IMR-90 (cell line): ENCODE results near the gene BMERB1. TPM values are rescaled to one million over a fixed set of nuclear protein-coding genes. Genes with fewer than 3 reads are reported as not detected.

ENCODE experiments used
- ATAC-seq: fragments of 200-7000 bp; cut with Tn5 transposase; 2 replicates; pipeline ENCODE4 v1.9.1; 2020; ENCODE audit warnings: low read depth, mild to moderate bottlenecking, moderate library complexity
- BruUV-seq: library from RNA; stranded (reverse); fragments of 400-500 nt; replicated peaks from 2 replicates; lab custom pipeline; 2021; lab: Mats Ljungman, UMichigan
- CTCF ChIA-PET: fragments of 300-600 bp; formaldehyde crosslinking; extraction: SDS; loops from one replicate; lab custom pipeline; 2021; ENCODE audit warnings: antibody characterized with exemption; lab: Yijun Ruan, JAX
- POLR2A ChIA-PET: fragments of 300-600 bp; sonication (Branson Sonifier 250); formaldehyde crosslinking; loops from one replicate; lab custom pipeline; 2022; ENCODE audit warnings: antibody characterized with exemption; ENCODE audit not compliant: unreplicated experiment; lab: Charles Lee
- DNase-seq: peaks from one replicate; pipeline ENCODE4 v3.0.0; 2013
- H2AFZ ChIP-seq: replicated peaks from 2 replicates; pipeline ENCODE3; 2013; ENCODE audit warnings: low read length, mild to moderate bottlenecking; ENCODE audit not compliant: poor library complexity
- H2AK5ac ChIP-seq: 2 replicates; pipeline ENCODE4 v1.6.1; 2013; ENCODE audit warnings: low read depth, low read length, inconsistent platforms
- H2AK9ac ChIP-seq: replicated peaks from 2 replicates; pipeline ENCODE3; 2013; ENCODE audit warnings: mild to moderate bottlenecking, low read depth, low read length, moderate library complexity; ENCODE audit not compliant: poor library complexity
- H2BK120ac ChIP-seq: 2 replicates; pipeline ENCODE4 v1.6.1; 2013; ENCODE audit warnings: low read depth, low read length, inconsistent platforms
- H2BK15ac ChIP-seq: 3 replicates; pipeline ENCODE4 v1.6.1; 2013; ENCODE audit warnings: low read depth, low read length, inconsistent platforms
- H2BK20ac ChIP-seq: 2 replicates; pipeline ENCODE4 v1.6.1; 2013; ENCODE audit warnings: low read depth, mild to moderate bottlenecking, inconsistent platforms, low read length, moderate library complexity
- H2BK5ac ChIP-seq: 2 replicates; pipeline ENCODE4 v1.6.1; 2013; ENCODE audit warnings: mild to moderate bottlenecking, low read depth, low read length, inconsistent platforms; ENCODE audit not compliant: poor library complexity, severe bottlenecking
- H3K14ac ChIP-seq: replicated peaks from 2 replicates; pipeline ENCODE4 v1.6.1; 2013; ENCODE audit warnings: low read depth, low read length, inconsistent platforms
- H3K18ac ChIP-seq: 2 replicates; pipeline ENCODE4 v1.6.1; 2013; ENCODE audit warnings: low read depth, low read length, control low read depth
- H3K23ac ChIP-seq: 2 replicates; pipeline ENCODE4 v1.6.1; 2013; ENCODE audit warnings: low read depth, low read length, inconsistent platforms
- H3K27ac ChIP-seq: 2 replicates; pipeline ENCODE4 v1.5.1; 2013; ENCODE audit warnings: mild to moderate bottlenecking, control low read depth, low read length; ENCODE audit not compliant: insufficient read depth
- H3K27me3 ChIP-seq: 2 replicates; pipeline ENCODE4 v1.6.1; 2013; ENCODE audit warnings: low read length; ENCODE audit not compliant: control insufficient read depth, insufficient read depth
- H3K36me3 ChIP-seq: 2 replicates; pipeline ENCODE4 v1.6.1; 2013; ENCODE audit warnings: low read length, mixed read lengths; ENCODE audit not compliant: control insufficient read depth, insufficient read depth
- H3K4ac ChIP-seq: 2 replicates; pipeline ENCODE4 v1.6.1; 2013; ENCODE audit warnings: low read depth, low read length, inconsistent platforms
- H3K4me1 ChIP-seq: 2 replicates; pipeline ENCODE4 v1.6.1; 2013; ENCODE audit warnings: low read length, mixed read lengths; ENCODE audit not compliant: control insufficient read depth, insufficient read depth
- H3K4me2 ChIP-seq: 2 replicates; pipeline ENCODE4 v1.6.1; 2013; ENCODE audit warnings: low read depth, mild to moderate bottlenecking, control low read depth, low read length, moderate library complexity
- H3K4me3 ChIP-seq: 2 replicates; pipeline ENCODE4 v1.5.1; 2013; ENCODE audit warnings: low read depth, mild to moderate bottlenecking, control low read depth, low read length, moderate library complexity; ENCODE audit not compliant: insufficient read depth
- H3K56ac ChIP-seq: 2 replicates; pipeline ENCODE4 v1.6.1; 2013; ENCODE audit warnings: low read length, inconsistent platforms; ENCODE audit not compliant: insufficient read depth; ENCODE audit errors: extremely low read depth
- H3K79me1 ChIP-seq, 2 experiments: 2 replicates each; pipeline ENCODE4 v1.6.1; 2013; ENCODE audit warnings: low read length in 2 of 2, inconsistent platforms in 1 of 2, low read depth in 1 of 2
- H3K9ac ChIP-seq: 2 replicates; pipeline ENCODE4 v1.6.1; 2013; ENCODE audit warnings: low read depth, low read length, control low read depth
- H3K9me1 ChIP-seq: 2 replicates; pipeline ENCODE4 v1.6.1; 2013; ENCODE audit warnings: low read length, inconsistent platforms; ENCODE audit not compliant: insufficient read depth
- H3K9me3 ChIP-seq: 2 replicates; pipeline ENCODE4 v1.6.1; 2013; ENCODE audit warnings: low read length; ENCODE audit not compliant: control insufficient read depth, insufficient read depth
- H4K20me1 ChIP-seq: 2 replicates; pipeline ENCODE4 v1.6.1; 2013; ENCODE audit warnings: low read length, inconsistent platforms; ENCODE audit not compliant: insufficient read depth
- H4K5ac ChIP-seq: 2 replicates; pipeline ENCODE4 v1.6.1; 2013; ENCODE audit warnings: mild to moderate bottlenecking, low read depth, low read length, control low read depth
- H4K8ac ChIP-seq, 2 experiments: 2 replicates each; pipeline ENCODE4 v1.6.1; 2013; ENCODE audit warnings: low read depth in 2 of 2, low read length in 2 of 2, control low read depth in 1 of 2, inconsistent platforms in 1 of 2
- H4K91ac ChIP-seq: 2 replicates; pipeline ENCODE4 v1.6.1; 2013; ENCODE audit warnings: low read depth, low read length, inconsistent platforms; ENCODE audit not compliant: insufficient read depth
- CHD1 ChIP-seq: IDR thresholded peaks from 2 replicates; pipeline ENCODE4 v1.6.1; 2012; ENCODE audit warnings: low read depth, low read length, improper control_type of control experiment
- FOS ChIP-seq: fragments of 150-350 bp; IDR thresholded peaks from 2 replicates; pipeline ENCODE4 v1.6.1; 2016; ENCODE audit warnings: low read depth, low read length
- MAFK ChIP-seq: IDR thresholded peaks from 2 replicates; pipeline ENCODE4 v1.6.1; 2012; ENCODE audit warnings: low read depth, low read length, improper control_type of control experiment
- MXI1 ChIP-seq: IDR thresholded peaks from 2 replicates; pipeline ENCODE4 v1.6.1; 2012; ENCODE audit warnings: low read depth, mild to moderate bottlenecking, low read length, moderate library complexity, borderline replicate concordance
- RAD21 ChIP-seq: IDR thresholded peaks from 2 replicates; pipeline ENCODE4 v1.6.1; 2012; ENCODE audit warnings: low read length, improper control_type of control experiment
- RFX5 ChIP-seq: IDR thresholded peaks from 2 replicates; pipeline ENCODE4 v1.8.0; 2012; ENCODE audit warnings: low read depth, mild to moderate bottlenecking, low read length, moderate library complexity
- WGBS, 2 experiments: methylation state at CpG; one replicate each; pipeline versions ENCODE4 v1.1.5 to v1.1.7; 2013; ENCODE audit warnings: missing lambda C conversion rate in 2 of 2; ENCODE audit not compliant: insufficient read length in 1 of 2; ENCODE audit errors: extremely low coverage in 2 of 2; 5-methylcytosine and 5-hydroxymethylcytosine counted together
- dilution Hi-C: fragments of 300-500 bp; cut with HindIII; formaldehyde crosslinking; loops from one replicate; pipeline ENCODE4 v1.14.3; 2018; ENCODE audit warnings: low sequenced_read_pairs; ENCODE audit not compliant: unreplicated experiment
- in situ Hi-C: fragments of 300-500 bp; cut with MboI; formaldehyde crosslinking; loops from 3 replicates; pipeline ENCODE4 v1.14.3; 2019; ENCODE audit warnings: low sequenced_read_pairs, inconsistent platforms, mixed read lengths
- intact Hi-C: fragments of 100-400 bp; cut with micrococcal nuclease; formaldehyde crosslinking; loops from 2 replicates; pipeline ENCODE4 v1.10.0; 2022
- polyA plus RNA-seq, 3 experiments: library from polyadenylated mRNA; depleted of rRNA; stranded (reverse); fragments of >200 nt; gene quantifications; 2 replicates each; pipeline ENCODE4 v1.2.3, GENCODE V29; 2012; ENCODE audit warnings: low replicate concordance in 1 of 3
- total RNA-seq: library from RNA; depleted of rRNA; stranded (reverse); fragments of >200 nt; gene quantifications from 2 replicates; pipeline ENCODE4 v1.2.3, GENCODE V29; 2012
- TF ChIP-seq, protein P1 (sequence below): conservative IDR thresholded peaks from 2 replicates; pipeline ENCODE4 v1.5.1; 2012; ENCODE audit warnings: mild to moderate bottlenecking, low read depth, low read length, improper control_type of control experiment

Gene BMERB1
- total and polyA plus RNA-seq, 2 of the 4 experiments (the other 2 are of a cell fraction), result 22.6 to 32.9 TPM

DNA sequence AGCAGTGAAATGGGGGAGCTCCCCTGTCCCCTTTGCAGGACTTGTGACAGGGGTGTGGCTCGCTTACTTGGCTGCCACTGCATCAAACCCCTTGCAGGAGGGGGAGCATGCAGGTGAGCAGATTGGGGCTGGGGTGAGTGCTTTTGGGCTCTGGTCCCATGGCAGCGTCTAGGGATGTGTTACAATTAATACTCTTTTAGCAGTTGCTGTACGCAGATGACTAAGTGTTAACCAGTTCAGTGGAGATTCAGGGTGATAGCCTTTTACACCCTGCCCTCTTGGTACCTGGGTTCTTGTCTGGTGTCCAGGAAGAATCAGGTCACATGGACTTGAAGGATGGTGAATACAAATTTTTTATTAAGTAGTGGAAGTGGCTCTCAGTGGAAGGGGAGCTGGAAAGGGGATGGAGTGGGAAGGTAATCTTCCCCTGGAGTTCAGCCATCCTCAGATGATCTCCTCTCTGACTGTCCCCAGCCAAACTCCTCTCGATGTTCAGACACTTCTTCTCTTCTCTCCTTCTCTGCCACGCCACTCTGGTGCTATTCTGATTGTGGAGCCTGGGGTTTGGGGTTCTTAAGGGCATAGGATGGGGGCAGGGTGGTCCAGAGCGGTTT is 108.5 kb downstream of the BMERB1 start:
- no peak for TF ChIP-seq MAFK
- TF ChIP-seq CHD1, result no peak
- TF ChIP-seq, protein P1, sequence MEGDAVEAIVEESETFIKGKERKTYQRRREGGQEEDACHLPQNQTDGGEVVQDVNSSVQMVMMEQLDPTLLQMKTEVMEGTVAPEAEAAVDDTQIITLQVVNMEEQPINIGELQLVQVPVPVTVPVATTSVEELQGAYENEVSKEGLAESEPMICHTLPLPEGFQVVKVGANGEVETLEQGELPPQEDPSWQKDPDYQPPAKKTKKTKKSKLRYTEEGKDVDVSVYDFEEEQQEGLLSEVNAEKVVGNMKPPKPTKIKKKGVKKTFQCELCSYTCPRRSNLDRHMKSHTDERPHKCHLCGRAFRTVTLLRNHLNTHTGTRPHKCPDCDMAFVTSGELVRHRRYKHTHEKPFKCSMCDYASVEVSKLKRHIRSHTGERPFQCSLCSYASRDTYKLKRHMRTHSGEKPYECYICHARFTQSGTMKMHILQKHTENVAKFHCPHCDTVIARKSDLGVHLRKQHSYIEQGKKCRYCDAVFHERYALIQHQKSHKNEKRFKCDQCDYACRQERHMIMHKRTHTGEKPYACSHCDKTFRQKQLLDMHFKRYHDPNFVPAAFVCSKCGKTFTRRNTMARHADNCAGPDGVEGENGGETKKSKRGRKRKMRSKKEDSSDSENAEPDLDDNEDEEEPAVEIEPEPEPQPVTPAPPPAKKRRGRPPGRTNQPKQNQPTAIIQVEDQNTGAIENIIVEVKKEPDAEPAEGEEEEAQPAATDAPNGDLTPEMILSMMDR, result no peak
- no peak for TF ChIP-seq RFX5
- no peak for TF ChIP-seq FOS
- TF ChIP-seq RAD21, result no peak
- no peak for TF ChIP-seq MXI1
- Histone ChIP-seq H3K56ac (no peak overlapping the region), H4K20me1 (peaks cover 3% of the 10 kb centered on the region), H4K91ac (no peak overlapping the region), H3K4me1 (0 out of 2 replicates have a peak, but pooled peaks cover 1% of the 10 kb centered on the region), H3K27me3 (no peaks in the 10 kb centered on the region), H2AFZ (no peak overlapping the region), H3K4me2 (no peak overlapping the region), H3K14ac (no peak overlapping the region), H3K9me3 (peaks cover 4% of the 10 kb centered on the region; the same call in 1 of the 2 replicates), H3K79me1 (peaks cover 0 to 7% of the 10 kb centered on the region in 2 experiments; a peak in 2 of 4 replicates), H4K8ac (no peak overlapping the region), H2BK15ac (no peak overlapping the region), H2AK9ac (no peak overlapping the region), H3K4me3 (no peak overlapping the region), H3K4ac (no peak overlapping the region), H2BK5ac (no peak overlapping the region), H3K23ac (no peak overlapping the region), H4K5ac (no peak overlapping the region), H3K9ac (no peak overlapping the region), H3K27ac (no peak overlapping the region), H3K9me1 (no peaks in the 10 kb centered on the region), H3K36me3 (no peaks in the 10 kb centered on the region; the same call in 1 of the 2 replicates), H2AK5ac (no peak overlapping the region), H2BK20ac (no peak overlapping the region), H2BK120ac (no peak overlapping the region), H3K18ac (no peak overlapping the region)
- intact Hi-C loops, result no loop called here
- ATAC-seq, result no peak
- ChIA-PET POLR2A (no interaction called here), CTCF (no interaction called here)
- dilution Hi-C loops, result no loop called here
- in situ Hi-C loops, result no loop called here
- DNase-seq, result no peak
- no TSS peak for BruUV-seq
- 100% methylated on average over 1 of the region's 6 CpGs; no CpG with 5 or more reads in 1 of the 2 experiments for WGBS, 2 experiments
